ENCODE measurements around the gene UPK1A. TPM values are rescaled to one million over a fixed set of nuclear protein-coding genes. Genes with fewer than 3 reads are reported as not detected.

The UPK1A gene
- total and polyA plus RNA-seq, 10 of the 15 experiments (the other 5 are each of a cell fraction or from before 2014, with no cell fraction given) = 0.15 to 1.9 (median 0.26) TPM; not detected in 7

DNA sequence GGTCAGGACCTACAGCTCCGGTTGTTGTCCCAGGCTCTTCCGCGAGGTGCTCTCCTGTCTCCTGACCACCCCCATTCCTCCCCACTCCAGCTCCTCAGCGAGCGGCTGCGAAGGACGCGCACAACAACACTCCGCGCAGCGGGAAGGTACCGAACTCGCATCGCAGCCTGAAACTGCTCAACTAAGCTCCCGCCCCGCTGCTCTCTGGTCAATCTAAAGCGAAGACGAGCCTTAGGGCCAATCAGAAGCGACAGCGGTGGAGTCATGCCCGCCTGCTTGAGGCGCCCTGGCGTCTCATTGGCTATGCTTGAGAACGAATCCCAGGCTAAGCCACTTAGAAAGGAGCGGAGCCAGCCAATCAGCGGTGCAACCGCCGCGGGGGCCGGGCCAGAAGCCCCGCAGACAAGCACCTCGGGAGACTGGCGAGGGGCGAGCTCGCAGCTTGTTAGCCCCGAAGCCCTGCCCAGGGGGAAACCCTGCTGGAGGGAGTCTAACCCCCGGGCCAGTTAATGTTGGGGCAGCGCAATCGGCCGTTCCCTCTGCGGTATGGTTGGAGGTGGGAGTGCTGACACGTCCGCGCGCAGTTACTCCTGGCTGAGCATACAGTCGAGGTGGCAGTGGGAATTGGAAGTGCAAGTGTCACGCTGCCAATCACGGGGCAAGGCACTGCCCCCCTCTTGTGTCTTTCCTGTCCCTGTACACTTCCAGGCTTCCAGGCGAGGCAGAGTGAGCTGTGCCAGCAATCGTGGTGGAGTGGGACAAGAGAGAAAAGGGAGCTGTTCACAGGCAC, 36.1 kb downstream of the UPK1A start (continued):
- peak; percentile 71; the same call in 1 of the 2 replicates for TF ChIP-seq POLR2AphosphoS2 (IDR thresholded peaks at IDR 0.05; ENCODE audit: low read depth, low read length)
- peak; percentile 47 to 60 for TF ChIP-seq IKZF2 (IDR thresholded peaks at IDR 0.05)
- TF ChIP-seq, protein P1, sequence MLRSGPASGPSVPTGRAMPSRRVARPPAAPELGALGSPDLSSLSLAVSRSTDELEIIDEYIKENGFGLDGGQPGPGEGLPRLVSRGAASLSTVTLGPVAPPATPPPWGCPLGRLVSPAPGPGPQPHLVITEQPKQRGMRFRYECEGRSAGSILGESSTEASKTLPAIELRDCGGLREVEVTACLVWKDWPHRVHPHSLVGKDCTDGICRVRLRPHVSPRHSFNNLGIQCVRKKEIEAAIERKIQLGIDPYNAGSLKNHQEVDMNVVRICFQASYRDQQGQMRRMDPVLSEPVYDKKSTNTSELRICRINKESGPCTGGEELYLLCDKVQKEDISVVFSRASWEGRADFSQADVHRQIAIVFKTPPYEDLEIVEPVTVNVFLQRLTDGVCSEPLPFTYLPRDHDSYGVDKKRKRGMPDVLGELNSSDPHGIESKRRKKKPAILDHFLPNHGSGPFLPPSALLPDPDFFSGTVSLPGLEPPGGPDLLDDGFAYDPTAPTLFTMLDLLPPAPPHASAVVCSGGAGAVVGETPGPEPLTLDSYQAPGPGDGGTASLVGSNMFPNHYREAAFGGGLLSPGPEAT (IDR thresholded peaks at IDR 0.05; ENCODE audit: low read depth) = peak; percentile 61
- no peak for TF ChIP-seq NFXL1 (IDR thresholded peaks at IDR 0.05; ENCODE audit: borderline replicate concordance)
- TF ChIP-seq CBX3 (IDR thresholded peaks at IDR 0.05; ENCODE audit: borderline replicate concordance, low read depth) = no peak
- TF ChIP-seq YY1 (IDR thresholded peaks at IDR 0.05; ENCODE audit: low read depth, low read length) = 0 out of 2 replicates have a peak, but pooled peaks have one; percentile 15

- Histone ChIP-seq H2AFZ (ENCODE audit: control insufficient read depth, low read depth, low read length) (no peak overlapping the region), H3K36me3 (ENCODE audit: control insufficient read depth in 2 of 2, insufficient read depth in 2 of 2, low read length in 1 of 2) (no peaks in the 10 kb centered on the region), H4K20me1 (ENCODE audit: control insufficient read depth, insufficient read depth) (no peaks in the 10 kb centered on the region), H3K4me3 (peak overlapping the region; percentile 80; the same call in 1 of the 2 replicates), H3K27ac (ENCODE audit: control insufficient read depth, insufficient read depth) (no peak overlapping the region), H3K4me2 (ENCODE audit: control insufficient read depth, insufficient read depth) (peak overlapping the region; percentile 82; the same call in 1 of the 2 replicates), H3K79me2 (ENCODE audit: control insufficient read depth, insufficient read depth, low read length) (peaks cover 2% of the 10 kb centered on the region; the same call in 1 of the 2 replicates), H3K27me3 (replicated peaks in 1 of 2; ENCODE audit: control insufficient read depth in 2 of 2, insufficient read depth in 2 of 2, low read length in 1 of 2) (no peaks in the 10 kb centered on the region), H3K4me1 (ENCODE audit: control insufficient read depth, insufficient read depth, low read length) (peaks cover 7% of the 10 kb centered on the region), H3K9ac (ENCODE audit: control insufficient read depth, insufficient read depth, low read length) (peak overlapping the region; percentile 80; the same call in 1 of the 2 replicates), H3K9me3 (replicated peaks; ENCODE audit: control insufficient read depth, insufficient read depth, low read length) (no peaks in the 10 kb centered on the region)
- no peak for DNase-seq (ENCODE audit: low read depth, low spot score)
- 58% methylated on average over 9 of the region's 9 CpGs for WGBS (ENCODE audit: insufficient coverage, insufficient replicate concordance, low lambda C conversion rate, missing lambda C conversion rate)
- in situ Hi-C loops (cut with MboI) (no loop called here), intact Hi-C loops (cut with micrococcal nuclease; ENCODE audit: unreplicated experiment) (no loop called here)
- TF ChIP-seq NFYB (IDR thresholded peaks at IDR 0.05; ENCODE audit: insufficient read depth, low read depth, low read length) = peak; percentile 68
- no peak for TF ChIP-seq RB1 (IDR thresholded peaks at IDR 0.05; ENCODE audit: borderline replicate concordance)
- no peak for TF ChIP-seq HSF1 (IDR thresholded peaks at IDR 0.05; ENCODE audit: low read depth, low read length)
- TF ChIP-seq PAX8 (IDR thresholded peaks at IDR 0.05) = no peak
- SMC1A ChIA-PET (ENCODE audit: uncharacterized antibody, unreplicated experiment) = interaction anchor here (3.0 to 12.3 kb wide), 2 partner anchors 9 to 10 kb away, joined by 12 to 375 read pairs; no protein-coding TSS in a partner anchor
- no peak for FAIRE-seq
- CTCF ChIA-PET = interaction anchor here (1.3 to 4.5 kb wide), 4 partner anchors 9 to 48 kb away, joined by 5 to 77 read pairs (median 10); partner anchors contain the start of genes PSENEN and U2AF1L4
- POLR2A ChIA-PET = interaction anchor here (0.5 to 11.9 kb wide), 12 partner anchors 7 to 1667 kb away, joined by 3 to 516 read pairs (median 6); partner anchors contain the start of genes ALKBH6, COX6B1, LIN37 and PSENEN
- no peak for ATAC-seq
- RAD21 ChIA-PET (ENCODE audit: unreplicated experiment) = interaction anchor here (0.8 to 11.0 kb wide), 5 partner anchors 9 to 228 kb away, joined by 3 to 430 read pairs (median 13); no protein-coding TSS in a partner anchor
- BruUV-seq (replicated peaks) = no TSS peak
These were observed 37.0 kb downstream of the UPK1A start for GRCh38 chr19:35703343-35703742.
